Coronary artery (tissue), 2 donors: ENCODE results near the gene FAM210A.

ENCODE experiments used
- DNase-seq: peaks from one replicate; pipeline ENCODE4 v3.0.0-alpha.2; 2017; ENCODE audit warnings: low spot score
- H3K27ac ChIP-seq, 2 donors: fragments of 200-600 bp; sonication (generic); one replicate each; pipeline ENCODE4 v1.5.1; 2016 to 2019
- H3K4me3 ChIP-seq: fragments of 200-600 bp; sonication (generic); 2 replicates; pipeline ENCODE4 v1.5.1; 2016; ENCODE audit warnings: mild to moderate bottlenecking, moderate library complexity
- CTCF ChIP-seq: fragments of 200-600 bp; sonication (generic); IDR thresholded peaks from one replicate; pipeline ENCODE4 v1.5.1; 2019; ENCODE audit warnings: antibody characterized with exemption

The FAM210A gene

GRCh38 chr18:13645093-13645492 lies 81.3 kb downstream of the FAM210A start:
- no peak overlapping the region for H3K27ac ChIP-seq
- DNase-seq = no peak
- H3K4me3 ChIP-seq = no peak overlapping the region
- no peak for TF ChIP-seq CTCF

GRCh38 chr18:13643261-13643751 lies 83.1 kb downstream of the FAM210A start:
- DNase-seq = no peak
- H3K4me3 ChIP-seq = no peak overlapping the region
- no peak overlapping the region for H3K27ac ChIP-seq
- no peak for TF ChIP-seq CTCF

GRCh38 chr18:13642440-13642827 lies 83.9 kb downstream of the FAM210A start:
- no peak for DNase-seq
- Histone ChIP-seq H3K27ac (peak overlapping the region in 1 of 2 donors; percentile 38), H3K4me3 (peak overlapping the region; percentile 54)
- no peak for TF ChIP-seq CTCF

GRCh38 chr18:13641551-13642439 lies 84.6 kb downstream of the FAM210A start:
- TF ChIP-seq CTCF = no peak
- no peak for DNase-seq
- Histone ChIP-seq H3K27ac (peak overlapping the region; percentile 1 to 38), H3K4me3 (peak overlapping the region; percentile 54)

- no peak overlapping the region for H3K4me3 ChIP-seq
- DNase-seq = no peak
- TF ChIP-seq CTCF = no peak
- H3K27ac ChIP-seq = no peak overlapping the region
These were observed 86.0 kb downstream of the FAM210A start for GRCh38 chr18:13640266-13640860.

GRCh38 chr18:13638719-13639595 lies 87.4 kb downstream of the FAM210A start:
- no peak for TF ChIP-seq CTCF
- no peak overlapping the region for H3K4me3 ChIP-seq
- DNase-seq = no peak
- H3K27ac ChIP-seq = no peak overlapping the region
